ENCODE data around the gene UBE2F. TPM values are rescaled to one million over a fixed set of nuclear protein-coding genes. Genes with fewer than 3 reads are reported as not detected.

UBE2F gene
- total and polyA plus RNA-seq, 9 of the 15 experiments (the other 6 are each of a cell fraction or from before 2014, with no cell fraction given) = 18.1 to 88.1 (median 53.0) TPM

DNA sequence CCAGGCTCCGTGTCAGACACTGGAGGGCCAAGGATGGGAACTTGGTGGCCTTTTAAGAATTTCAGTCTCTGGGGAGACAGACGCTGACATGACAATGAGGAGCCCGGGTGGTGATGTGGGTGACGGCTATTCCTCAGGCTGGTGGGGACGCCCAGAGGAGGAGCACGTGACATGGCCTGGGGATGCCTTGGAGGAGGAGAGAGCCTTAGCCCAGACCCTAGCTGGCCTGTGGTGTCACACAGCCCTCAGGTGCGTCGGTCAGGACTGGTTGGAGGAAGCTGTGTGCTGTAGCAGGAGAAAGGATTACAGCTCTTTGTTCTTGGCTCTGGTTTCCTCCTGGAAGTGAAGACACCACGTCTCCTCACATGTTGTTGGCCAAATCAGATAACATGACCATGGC is 54.0 kb downstream of the UBE2F start:
- no peak overlapping the region for H2AFZ ChIP-seq (ENCODE audit: low read depth, low read length)
- no TSS peak for BruUV-seq (replicated peaks)
- H3K27ac ChIP-seq (ENCODE audit: extremely low read depth, low read depth, low read length) = no peak overlapping the region; the same call in 2 of the 3 replicates
- H3K4me2 ChIP-seq (ENCODE audit: insufficient read depth, low read length) = no peak overlapping the region
- FAIRE-seq = no peak
- no peaks in the 10 kb centered on the region; the same call in 2 of the 3 replicates for H3K79me2 ChIP-seq (ENCODE audit: control insufficient read depth, insufficient read depth, low read length)
- ATAC-seq = no peak
- no peak for DNase-seq (ENCODE audit: extremely low read depth in 1 of 4, low spot score in 3 of 4)
- no peaks in the 10 kb centered on the region for H3K9me1 ChIP-seq (ENCODE audit: control insufficient read depth, insufficient read depth, low read length)
- in situ Hi-C loops (cut with MboI) (no loop called here), intact Hi-C loops (cut with micrococcal nuclease) (loop anchor here (10.0 kb wide), 1 partner anchor 96 kb away; no protein-coding TSS in a partner anchor)
- peaks cover 37% of the 10 kb centered on the region; the same call in 2 of the 3 replicates for H3K36me3 ChIP-seq (ENCODE audit: control insufficient read depth, insufficient read depth, low read length)
- no peaks in the 10 kb centered on the region for H4K20me1 ChIP-seq (replicated peaks; ENCODE audit: control insufficient read depth, insufficient read depth, low read length)
- no peak overlapping the region for H3K4me3 ChIP-seq
- H3K9ac ChIP-seq (ENCODE audit: insufficient read depth in 1 of 2, low read depth in 2 of 2, low read length in 2 of 2) = no peak overlapping the region
- 85% methylated on average over 9 of the region's 9 CpGs for WGBS (ENCODE audit: insufficient coverage, low coverage, missing lambda C conversion rate)
- CTCF ChIA-PET (ENCODE audit: low intra/inter-chr PET ratio) = no interaction called here
- POLR2A ChIA-PET = no interaction called here
- H3K9me3 ChIP-seq (replicated peaks; ENCODE audit: control insufficient read depth, insufficient read depth, low read depth, low read length) = no peaks in the 10 kb centered on the region
- no peaks in the 10 kb centered on the region for H3K27me3 ChIP-seq (ENCODE audit: control insufficient read depth in 2 of 2, insufficient read depth in 2 of 2, low read length in 2 of 2)
- TF ChIP-seq, protein P1, sequence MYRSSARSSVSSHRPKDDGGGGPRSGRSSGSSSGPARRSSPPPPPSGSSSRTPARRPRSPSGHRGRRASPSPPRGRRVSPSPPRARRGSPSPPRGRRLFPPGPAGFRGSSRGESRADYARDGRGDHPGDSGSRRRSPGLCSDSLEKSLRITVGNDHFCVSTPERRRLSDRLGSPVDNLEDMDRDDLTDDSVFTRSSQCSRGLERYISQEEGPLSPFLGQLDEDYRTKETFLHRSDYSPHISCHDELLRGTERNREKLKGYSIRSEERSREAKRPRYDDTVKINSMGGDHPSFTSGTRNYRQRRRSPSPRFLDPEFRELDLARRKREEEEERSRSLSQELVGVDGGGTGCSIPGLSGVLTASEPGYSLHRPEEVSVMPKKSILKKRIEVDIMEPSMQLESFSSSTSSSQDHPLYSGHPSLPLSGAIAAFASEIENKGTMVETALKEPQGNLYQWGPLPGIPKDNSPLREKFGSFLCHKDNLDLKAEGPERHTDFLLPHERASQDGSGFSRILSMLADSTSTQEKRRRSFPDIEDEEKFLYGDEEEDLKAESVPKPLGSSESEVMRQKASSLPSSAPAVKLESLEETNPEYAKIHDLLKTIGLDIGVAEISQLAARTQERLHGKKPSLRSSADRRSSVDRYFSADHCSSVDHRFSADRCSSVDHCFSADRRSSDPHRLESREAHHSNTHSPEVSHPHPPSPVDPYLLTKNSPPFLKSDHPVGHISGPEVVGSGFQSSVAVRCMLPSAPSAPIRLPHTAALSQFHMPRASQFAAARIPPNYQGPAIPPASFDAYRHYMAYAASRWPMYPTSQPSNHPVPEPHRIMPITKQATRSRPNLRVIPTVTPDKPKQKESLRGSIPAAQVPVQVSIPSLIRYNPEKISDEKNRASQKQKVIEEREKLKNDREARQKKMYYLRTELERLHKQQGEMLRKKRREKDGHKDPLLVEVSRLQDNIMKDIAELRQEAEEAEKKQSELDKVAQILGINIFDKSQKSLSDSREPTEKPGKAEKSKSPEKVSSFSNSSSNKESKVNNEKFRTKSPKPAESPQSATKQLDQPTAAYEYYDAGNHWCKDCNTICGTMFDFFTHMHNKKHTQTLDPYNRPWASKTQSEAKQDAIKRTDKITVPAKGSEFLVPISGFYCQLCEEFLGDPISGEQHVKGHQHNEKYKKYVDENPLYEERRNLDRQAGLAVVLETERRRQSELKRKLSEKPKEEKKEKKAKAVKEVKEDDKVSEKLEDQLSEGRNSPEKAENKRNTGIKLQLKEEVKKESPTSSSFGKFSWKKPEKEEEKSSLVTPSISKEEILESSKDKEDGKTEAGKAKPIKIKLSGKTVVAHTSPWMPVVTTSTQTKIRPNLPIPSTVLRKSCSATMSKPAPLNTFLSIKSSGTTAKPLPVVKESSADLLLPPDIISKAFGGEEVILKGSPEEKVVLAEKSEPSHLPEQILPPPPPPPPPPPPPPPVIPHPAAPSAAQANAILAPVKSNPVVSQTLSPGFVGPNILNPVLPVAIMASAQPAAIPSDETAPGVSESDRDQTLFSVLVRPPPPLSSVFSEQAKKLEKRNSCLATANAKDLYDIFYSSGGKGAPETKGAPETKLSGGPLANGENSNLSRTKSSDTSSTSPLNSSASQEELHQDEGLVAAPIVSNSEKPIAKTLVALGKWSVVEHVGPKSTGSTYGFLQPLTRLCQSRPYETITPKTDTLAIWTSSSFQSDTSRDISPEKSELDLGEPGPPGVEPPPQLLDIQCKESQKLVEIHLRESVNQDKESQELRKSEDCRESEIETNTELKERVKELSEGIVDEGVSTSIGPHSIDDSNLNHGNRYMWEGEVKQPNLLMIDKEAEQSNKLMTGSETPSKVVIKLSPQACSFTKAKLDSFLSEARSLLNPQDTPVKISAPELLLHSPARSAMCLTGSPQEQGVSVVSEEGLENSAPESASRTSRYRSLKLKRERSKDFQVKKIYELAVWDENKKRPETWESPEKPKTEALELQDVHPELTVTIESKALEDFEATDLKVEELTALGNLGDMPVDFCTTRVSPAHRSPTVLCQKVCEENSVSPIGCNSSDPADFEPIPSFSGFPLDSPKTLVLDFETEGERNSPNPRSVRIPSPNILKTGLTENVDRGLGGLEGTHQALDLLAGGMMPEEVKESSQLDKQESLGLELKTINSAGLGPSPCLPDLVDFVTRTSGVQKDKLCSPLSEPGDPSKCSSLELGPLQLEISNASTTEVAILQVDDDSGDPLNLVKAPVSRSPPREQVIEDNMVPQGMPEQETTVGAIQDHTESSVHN (IDR thresholded peaks at IDR 0.05; ENCODE audit: borderline replicate concordance in 1 of 2, low read depth in 1 of 2) = no peak
- TF ChIP-seq MXI1 (IDR thresholded peaks at IDR 0.05; ENCODE audit: low read depth, low read length) (no peak), CXXC5 (CRISPR knock-in tag; IDR thresholded peaks at IDR 0.05) (no peak), RBFOX2 (IDR thresholded peaks at IDR 0.05; ENCODE audit: low read depth, low read length) (no peak), BMI1 (IDR thresholded peaks at IDR 0.05; ENCODE audit: low read length) (no peak), GATAD2B (IDR thresholded peaks at IDR 0.05; ENCODE audit: borderline replicate concordance) (no peak), JUNB (CRISPR knock-in tag; conservative IDR thresholded peaks at IDR 0.05) (no peak), IFI16 (CRISPR knock-in tag; IDR thresholded peaks at IDR 0.05) (no peak), NCOA6 (IDR thresholded peaks at IDR 0.05) (no peak), RFX5 (IDR thresholded peaks at IDR 0.05; ENCODE audit: low read depth, low read length) (no peak), ZNF436 (CRISPR knock-in tag; IDR thresholded peaks at IDR 0.05) (no peak), SMARCC2 (IDR thresholded peaks at IDR 0.05; ENCODE audit: low read depth) (no peak), SRF (CRISPR knock-in tag; IDR thresholded peaks at IDR 0.05) (no peak)
- TF ChIP-seq, protein P2, sequence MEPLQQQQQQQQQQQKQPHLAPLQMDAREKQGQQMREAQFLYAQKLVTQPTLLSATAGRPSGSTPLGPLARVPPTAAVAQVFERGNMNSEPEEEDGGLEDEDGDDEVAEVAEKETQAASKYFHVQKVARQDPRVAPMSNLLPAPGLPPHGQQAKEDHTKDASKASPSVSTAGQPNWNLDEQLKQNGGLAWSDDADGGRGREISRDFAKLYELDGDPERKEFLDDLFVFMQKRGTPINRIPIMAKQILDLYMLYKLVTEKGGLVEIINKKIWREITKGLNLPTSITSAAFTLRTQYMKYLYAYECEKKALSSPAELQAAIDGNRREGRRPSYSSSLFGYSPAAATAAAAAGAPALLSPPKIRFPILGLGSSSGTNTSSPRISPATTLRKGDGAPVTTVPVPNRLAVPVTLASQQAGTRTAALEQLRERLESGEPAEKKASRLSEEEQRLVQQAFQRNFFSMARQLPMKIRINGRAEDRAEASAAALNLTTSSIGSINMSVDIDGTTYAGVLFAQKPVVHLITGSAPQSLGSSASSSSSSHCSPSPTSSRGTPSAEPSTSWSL (CRISPR knock-in tag; IDR thresholded peaks at IDR 0.05; ENCODE audit: borderline replicate concordance) = no peak
- H3K4me1 ChIP-seq (replicated peaks in 1 of 2; ENCODE audit: control insufficient read depth in 2 of 2, insufficient read depth in 2 of 2, low read length in 2 of 2) = no peaks in the 10 kb centered on the region

Data from K562 (cell line).